Hippocampal formation (tissue), 2 donors: ENCODE data around the gene CADPS2.

ENCODE experiments used
- DNase-seq, 2 donors: peaks; one replicate each; lab custom pipeline; 2025; lab: John Stamatoyannopoulos, UW

CADPS2 gene

GRCh38 chr7:122602800-122603199 is 283.5 kb downstream of the CADPS2 start:
- no peak for DNase-seq

DNA sequence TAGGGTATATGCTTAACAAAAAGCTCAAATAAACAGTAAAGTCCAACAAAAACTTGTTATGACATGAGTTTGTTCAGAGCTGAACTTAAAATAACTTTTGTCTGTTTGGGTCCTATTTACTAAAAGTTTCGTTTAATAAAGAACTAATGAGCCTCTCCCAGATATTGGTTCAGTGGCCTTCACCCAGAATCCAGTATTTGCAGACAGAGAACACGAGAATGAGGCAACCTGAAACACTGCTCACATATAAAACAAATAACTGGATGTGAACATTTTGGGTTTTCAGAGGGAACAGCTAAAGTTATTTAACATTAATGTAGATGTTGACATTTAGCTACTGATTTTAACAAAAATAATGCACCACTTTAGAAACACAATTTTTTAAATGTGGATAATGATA is 285.6 kb downstream of the CADPS2 start:
- DNase-seq = no peak

DNA sequence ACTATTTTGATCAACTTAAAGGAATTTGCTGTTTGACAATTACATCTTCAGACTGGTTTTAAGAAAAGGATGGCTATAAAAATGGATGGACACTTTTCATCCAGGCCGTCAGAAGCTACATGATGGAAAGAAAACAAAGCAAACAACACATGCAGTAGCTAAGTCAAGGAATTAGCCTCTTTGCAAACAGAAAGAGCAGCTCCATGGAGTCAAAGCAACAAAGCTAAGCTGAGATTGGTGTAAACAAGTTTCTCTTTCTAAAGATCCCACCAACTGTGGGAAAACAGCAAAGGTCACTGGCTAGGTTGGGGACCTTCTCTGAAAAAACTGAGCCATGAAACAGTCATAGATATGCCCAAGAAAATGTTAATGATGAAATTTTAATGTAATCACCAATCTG is 286.2 kb downstream of the CADPS2 start:
- DNase-seq = no peak

DNA sequence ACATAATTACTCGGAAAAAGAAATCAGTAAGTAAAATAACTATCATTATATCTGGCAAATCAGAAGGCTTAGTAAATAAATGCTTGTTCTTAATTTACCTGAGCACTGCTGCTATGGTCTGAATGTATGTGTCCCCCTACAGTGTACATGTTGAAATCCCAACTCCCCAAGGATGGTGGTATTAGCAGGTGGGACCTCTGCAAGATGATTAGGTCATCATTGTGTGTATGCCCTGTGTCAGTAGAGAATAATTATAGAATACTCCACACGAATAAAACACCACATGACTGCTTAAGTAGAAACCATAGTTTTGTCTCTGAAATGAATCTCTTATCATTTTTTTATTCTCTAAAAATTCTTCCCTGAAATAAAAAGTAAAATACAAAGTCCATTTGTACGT is 289.0 kb downstream of the CADPS2 start:
- no peak for DNase-seq

- DNase-seq = no peak
Observed at GRCh38 chr7:122595885-122596284, 290.4 kb downstream of the CADPS2 start.

- no peak for DNase-seq
Observed at GRCh38 chr7:122588621-122589020, 297.6 kb downstream of the CADPS2 start.

DNA sequence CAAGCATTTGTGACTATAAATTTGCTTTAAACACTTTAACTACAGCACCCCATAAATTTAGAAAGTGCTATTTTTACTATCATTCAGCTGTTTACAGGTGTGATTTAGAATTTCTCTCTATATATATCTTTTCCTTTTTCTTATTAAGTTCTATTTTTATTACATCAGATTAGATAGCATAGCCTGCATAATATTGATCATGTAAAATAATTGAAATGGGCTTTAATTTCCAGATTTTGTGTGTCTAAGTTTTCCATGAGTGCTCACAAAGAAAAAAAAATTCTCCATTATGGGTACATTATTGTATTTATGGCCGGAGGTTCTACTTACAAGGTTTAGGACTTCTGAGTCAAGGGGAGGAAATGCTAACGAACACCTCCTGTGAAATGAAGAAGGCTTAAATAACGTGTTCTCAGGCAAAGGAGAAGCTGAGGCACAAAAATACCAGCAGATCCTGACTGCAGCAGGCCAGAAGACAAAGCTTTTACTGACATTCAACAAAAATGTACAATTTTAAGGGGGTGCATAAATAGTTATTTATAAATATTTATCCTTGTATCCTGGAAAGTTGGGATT is 301.5 kb downstream of the CADPS2 start:
- no peak for DNase-seq

DNA sequence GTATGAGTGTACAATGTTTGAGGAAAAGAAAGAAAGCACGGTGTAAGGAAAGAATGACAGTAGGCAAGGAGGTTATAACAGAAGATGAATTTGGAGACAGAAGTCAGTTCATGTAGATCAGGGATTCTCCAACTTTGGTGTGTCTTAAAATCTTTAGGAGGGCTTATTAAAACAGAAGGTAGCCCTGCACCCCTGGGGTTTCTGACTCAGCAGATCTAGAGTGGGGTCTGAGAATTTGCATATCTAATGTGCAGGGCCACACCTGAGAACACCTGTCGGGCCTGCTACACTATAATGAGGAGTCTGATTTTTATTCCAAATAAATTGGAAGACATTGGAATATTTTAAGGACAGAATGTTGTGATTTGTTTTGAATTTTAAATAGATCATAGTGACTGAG is 307.9 kb downstream of the CADPS2 start:
- no peak for DNase-seq

DNA sequence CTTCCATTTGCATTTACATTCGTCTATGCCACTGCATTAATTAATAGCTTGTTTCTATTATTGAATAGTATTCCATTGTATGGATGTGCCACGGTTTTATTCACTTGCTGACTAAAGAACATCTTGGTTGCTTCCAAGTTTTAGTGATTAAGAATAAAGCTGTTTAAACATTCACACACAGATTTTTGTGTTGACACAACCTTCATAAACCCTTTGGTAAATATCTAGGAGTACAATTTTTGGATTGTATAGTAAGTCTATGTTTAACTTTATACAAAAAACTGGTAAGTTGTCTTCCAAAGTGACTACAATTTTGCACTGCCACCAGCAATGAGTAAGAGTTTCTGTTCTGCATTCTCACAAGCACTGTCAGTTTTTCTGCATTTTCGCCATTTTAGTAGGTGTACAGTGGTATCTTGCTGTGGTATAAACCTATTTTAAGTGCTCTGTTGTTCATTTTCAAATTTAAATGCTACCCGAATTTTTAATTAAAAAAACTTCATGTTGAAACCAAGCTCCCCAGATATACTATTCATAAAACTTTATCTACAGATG is 308.7 kb downstream of the CADPS2 start:
- DNase-seq = no peak

- no peak for DNase-seq
Observed at GRCh38 chr7:122572706-122573105, 313.6 kb downstream of the CADPS2 start.

DNA sequence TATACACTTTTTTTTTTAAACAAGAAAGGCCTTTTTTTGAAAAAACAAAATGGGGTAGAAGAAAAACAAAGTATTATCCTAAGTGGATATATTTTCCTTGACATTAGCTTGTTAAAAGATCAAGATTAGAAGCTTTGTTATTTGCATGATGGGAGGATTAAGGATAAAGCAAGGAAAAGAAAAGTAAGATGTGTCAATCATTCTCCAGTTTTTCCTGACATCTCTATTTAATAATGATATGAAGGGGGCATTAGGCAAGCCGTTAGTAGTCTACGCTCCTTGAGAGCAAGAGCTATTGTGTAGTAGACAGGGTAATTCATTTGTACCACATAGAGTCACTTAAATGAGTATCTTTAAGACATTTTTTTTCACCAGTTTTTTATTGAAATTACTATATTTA is 324.9 kb downstream of the CADPS2 start:
- DNase-seq = no peak

DNA sequence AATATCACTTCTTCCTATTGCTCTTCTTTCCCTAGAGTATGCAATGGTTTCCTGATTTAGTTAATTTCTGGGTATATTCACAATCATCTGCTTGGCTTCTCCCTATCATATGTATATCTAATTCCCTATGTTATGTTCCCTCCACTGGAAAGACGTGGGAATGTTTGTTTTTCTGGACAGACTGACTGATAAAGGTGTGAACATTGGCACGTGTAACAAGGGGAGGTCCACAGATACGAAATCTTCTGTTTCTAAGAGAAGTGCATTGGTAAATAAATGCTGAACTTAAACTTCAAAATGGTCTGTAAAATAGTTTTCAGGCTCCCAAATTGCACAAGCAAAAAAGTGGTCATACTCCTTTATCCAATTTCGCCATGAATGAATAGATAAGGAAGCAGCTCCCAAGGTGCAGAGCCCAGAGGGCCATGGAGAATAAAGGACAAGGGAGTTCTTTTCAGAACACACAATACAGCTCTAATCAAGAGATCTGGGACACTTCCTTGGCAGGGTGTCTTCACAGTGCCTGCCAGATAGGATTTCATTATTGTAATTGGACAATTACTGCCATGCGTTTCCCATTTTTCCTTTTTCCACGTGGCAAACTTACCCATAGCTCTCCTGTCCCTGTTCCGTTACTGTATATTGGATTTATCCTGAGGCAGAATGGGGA is 329.3 kb downstream of the CADPS2 start:
- DNase-seq = no peak

- no peak for DNase-seq
Observed at GRCh38 chr7:122556219-122556618, 330.0 kb downstream of the CADPS2 start.

DNA sequence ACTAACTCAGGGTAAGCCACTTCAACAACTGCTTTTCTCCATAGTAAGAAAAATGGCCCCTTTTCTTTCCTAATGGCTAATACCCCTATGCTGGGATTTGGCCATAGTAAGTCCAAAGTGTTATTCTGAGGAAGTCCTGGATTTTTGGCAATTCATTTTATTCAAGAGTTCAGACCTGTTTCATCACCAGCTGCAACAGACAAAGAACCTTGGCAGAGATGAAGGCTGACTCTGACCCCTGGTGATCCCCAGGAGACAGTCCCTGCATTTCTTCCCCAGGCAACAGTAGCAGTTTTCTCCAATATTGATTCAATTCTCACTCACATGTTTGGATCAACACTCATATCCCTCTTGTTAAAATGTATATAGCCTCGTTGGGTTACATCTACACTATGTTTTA is 332.5 kb downstream of the CADPS2 start:
- DNase-seq = no peak

- DNase-seq = no peak
Observed at GRCh38 chr7:122552769-122553168, 333.5 kb downstream of the CADPS2 start.

- DNase-seq = no peak
Observed at GRCh38 chr7:122550545-122550944, 335.7 kb downstream of the CADPS2 start.

DNA sequence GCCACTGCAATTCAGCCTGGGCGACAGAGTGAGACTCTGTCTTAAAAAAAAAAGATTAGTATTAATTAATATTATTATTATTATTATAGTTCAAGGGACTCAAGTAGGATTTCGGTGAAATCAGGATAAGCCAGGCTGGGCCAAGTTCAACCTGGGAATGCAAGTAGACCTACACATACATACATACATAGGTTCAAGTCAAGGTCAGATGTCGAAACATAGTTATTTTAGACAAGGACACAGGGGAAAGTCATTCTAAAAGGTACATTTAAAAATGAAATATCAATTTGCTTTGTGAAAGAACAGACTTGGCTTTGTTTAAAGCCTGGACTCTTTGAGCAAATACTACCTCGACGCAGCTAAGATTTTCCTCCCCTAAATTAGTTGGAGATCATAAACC is 336.7 kb downstream of the CADPS2 start:
- no peak for DNase-seq

DNA sequence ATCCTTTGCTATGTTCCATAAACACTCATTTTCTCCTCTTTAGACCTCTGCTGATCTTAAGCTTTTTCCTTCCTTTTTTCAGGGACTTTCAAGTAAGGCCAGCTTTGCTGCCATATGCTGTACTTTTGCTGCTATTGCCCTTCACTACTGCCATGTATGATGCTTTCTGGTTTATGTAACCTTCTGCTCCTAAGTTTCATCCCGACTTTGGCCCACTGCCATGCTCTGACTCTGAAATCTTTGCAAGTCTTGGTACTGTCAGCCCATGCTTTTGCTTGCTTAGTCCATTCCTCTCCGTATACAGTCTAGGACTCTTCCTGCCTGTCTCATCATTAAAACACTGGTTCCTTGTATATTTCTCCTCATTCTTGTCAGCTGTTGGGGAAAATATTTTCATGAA is 339.8 kb downstream of the CADPS2 start:
- no peak for DNase-seq

DNA sequence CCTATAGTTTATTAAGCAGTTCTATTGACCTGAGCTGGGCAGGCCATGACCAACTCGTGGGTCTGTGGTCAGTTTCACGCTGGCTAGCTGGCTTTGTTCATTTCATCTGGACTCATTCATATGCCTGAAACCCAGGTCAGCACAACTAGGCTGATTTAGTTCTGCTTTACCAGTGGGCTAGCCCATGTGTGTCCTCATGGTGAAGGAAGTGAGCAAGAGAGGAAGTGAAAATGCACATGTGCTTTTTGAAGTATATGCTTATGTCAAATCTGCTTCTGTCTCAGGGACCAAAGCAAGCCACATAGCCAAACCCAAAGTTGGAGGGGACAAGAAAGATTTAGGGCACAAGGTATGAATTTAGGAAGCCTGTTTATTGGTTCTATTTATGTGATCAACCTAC is 341.8 kb downstream of the CADPS2 start:
- peak; percentile 8 to 18 for DNase-seq

GRCh38 chr7:122543891-122544290 is 342.4 kb downstream of the CADPS2 start:
- DNase-seq = no peak

- DNase-seq = no peak
Observed at GRCh38 chr7:122543166-122543565, 343.1 kb downstream of the CADPS2 start.

- no peak for DNase-seq
Observed at GRCh38 chr7:122535086-122535485, 351.2 kb downstream of the CADPS2 start.

DNA sequence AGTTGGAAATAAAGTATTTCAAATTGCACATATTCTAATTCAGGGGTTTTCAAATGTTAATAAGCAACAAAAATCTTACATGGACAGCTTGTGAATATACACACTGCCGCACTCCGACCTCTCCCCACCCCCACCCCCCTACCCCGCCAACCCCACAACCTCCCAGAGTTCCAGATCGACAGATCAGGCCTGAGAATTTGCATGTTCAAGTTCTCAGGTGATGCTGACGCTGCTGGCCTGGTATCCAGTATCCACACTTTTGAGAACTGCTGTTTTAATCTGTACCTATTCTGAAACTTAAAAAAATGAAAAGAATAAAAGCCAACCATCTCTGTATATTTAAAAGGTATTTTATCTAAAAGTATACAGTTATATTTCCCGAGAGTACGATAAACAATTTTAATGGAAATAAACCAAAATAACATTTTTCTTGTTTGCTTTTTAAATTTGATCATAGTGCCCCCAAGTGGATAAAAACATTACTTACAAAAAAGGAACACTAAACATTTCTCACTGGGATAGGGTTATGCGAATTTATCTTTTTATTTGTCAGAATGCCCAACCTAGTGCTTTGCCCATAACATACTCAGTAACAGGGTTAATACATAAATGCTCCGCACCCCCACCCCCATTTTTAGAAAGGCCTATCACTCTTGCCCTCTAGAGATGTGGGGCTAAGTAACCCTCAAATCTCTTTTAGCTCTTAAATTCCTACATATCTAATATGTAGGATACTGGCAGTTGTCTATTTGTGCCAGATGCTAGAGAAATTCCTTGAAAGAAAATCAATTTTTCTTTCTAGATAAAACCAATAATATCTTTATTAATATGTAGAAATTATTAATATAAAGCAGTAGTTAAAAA is 353.6 kb downstream of the CADPS2 start:
- no peak for DNase-seq
